ENCODE results near the gene ANAPC2.
"Not testable (repeated sequence)": the region's sequence is repeated elsewhere in the genome, so short reads cannot be mapped to it uniquely, and the experiment has no call there.

GRCh38 chr9:137135154-137135553, 53.2 kb downstream of the ANAPC2 start:
- TF ChIP-seq, protein P1, sequence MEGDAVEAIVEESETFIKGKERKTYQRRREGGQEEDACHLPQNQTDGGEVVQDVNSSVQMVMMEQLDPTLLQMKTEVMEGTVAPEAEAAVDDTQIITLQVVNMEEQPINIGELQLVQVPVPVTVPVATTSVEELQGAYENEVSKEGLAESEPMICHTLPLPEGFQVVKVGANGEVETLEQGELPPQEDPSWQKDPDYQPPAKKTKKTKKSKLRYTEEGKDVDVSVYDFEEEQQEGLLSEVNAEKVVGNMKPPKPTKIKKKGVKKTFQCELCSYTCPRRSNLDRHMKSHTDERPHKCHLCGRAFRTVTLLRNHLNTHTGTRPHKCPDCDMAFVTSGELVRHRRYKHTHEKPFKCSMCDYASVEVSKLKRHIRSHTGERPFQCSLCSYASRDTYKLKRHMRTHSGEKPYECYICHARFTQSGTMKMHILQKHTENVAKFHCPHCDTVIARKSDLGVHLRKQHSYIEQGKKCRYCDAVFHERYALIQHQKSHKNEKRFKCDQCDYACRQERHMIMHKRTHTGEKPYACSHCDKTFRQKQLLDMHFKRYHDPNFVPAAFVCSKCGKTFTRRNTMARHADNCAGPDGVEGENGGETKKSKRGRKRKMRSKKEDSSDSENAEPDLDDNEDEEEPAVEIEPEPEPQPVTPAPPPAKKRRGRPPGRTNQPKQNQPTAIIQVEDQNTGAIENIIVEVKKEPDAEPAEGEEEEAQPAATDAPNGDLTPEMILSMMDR (IDR thresholded peaks at IDR 0.05), result not testable (repeated sequence)
- TF ChIP-seq ZFX (IDR thresholded peaks at IDR 0.05; ENCODE audit: borderline replicate concordance), result not testable (repeated sequence)

Data from 22Rv1 (cell line).